GM13976 (cell line): Measurements from ENCODE around the gene MED9.

Source experiments
- DNase-seq: peaks from one replicate; pipeline ENCODE4 v3.0.0; 2012; ENCODE audit warnings: low spot score
- CTCF ChIP-seq: IDR thresholded peaks from 2 replicates; pipeline ENCODE4 v1.5.1; 2012; ENCODE audit warnings: borderline replicate concordance, mild to moderate bottlenecking; ENCODE audit not compliant: insufficient read depth; ENCODE audit errors: extremely low read depth, missing control alignments, control extremely low read depth
- in situ Hi-C: fragments of 300-500 bp; cut with MboI; formaldehyde crosslinking; loops from one replicate; pipeline ENCODE4 v1.12.0; 2022; ENCODE audit warnings: low sequenced_read_pairs, mixed read lengths, inconsistent platforms; ENCODE audit not compliant: unreplicated experiment

The MED9 gene

GRCh38 chr17:17520599-17521232 lies 43.9 kb downstream of the MED9 start:
- no peak for TF ChIP-seq CTCF
- DNase-seq = no peak
- in situ Hi-C loops = no loop called here

GRCh38 chr17:17523001-17523730 lies 46.4 kb downstream of the MED9 start:
- no peak for TF ChIP-seq CTCF
- in situ Hi-C loops = no loop called here
- no peak for DNase-seq

- DNase-seq = no peak
Observed at GRCh38 chr17:17523731-17524490, 47.1 kb downstream of the MED9 start.

GRCh38 chr17:17525311-17525710 lies 48.5 kb downstream of the MED9 start:
- in situ Hi-C loops = no loop called here
- no peak for DNase-seq
- TF ChIP-seq CTCF = no peak

More at GRCh38 chr17:17523731-17524490, 47.1 kb downstream of the MED9 start:
- TF ChIP-seq CTCF = no peak
- in situ Hi-C loops = no loop called here

- TF ChIP-seq CTCF = no peak
- DNase-seq = no peak
- in situ Hi-C loops = no loop called here
Observed at GRCh38 chr17:17525956-17526355, 49.2 kb downstream of the MED9 start.

GRCh38 chr17:17526369-17526768 lies 49.6 kb downstream of the MED9 start:
- no peak for DNase-seq
- in situ Hi-C loops = no loop called here
- TF ChIP-seq CTCF = no peak
